ENCODE data around the gene CEP68. TPM values are rescaled to one million over a fixed set of nuclear protein-coding genes. Genes with fewer than 3 reads are reported as not detected.

The CEP68 gene
- total RNA-seq, 1 experiment from 2014 or later: 11.2 TPM

GRCh38 chr2:65030476-65031332 is 25.5 kb upstream of the CEP68 start:
- H3K27me3 ChIP-seq (ENCODE audit: insufficient read depth, low read length): no peaks in the 10 kb centered on the region
- H3K9me3 ChIP-seq (ENCODE audit: control insufficient read depth in 1 of 2, insufficient read depth in 1 of 2, low read depth in 1 of 2, low read length in 2 of 2): no peaks in the 10 kb centered on the region
- ChIA-PET POLR2A (no interaction called here), RAD21 (ENCODE audit: low non-redundant PET in 1 of 2, low total read pairs in 2 of 2, uncharacterized antibody in 2 of 2, unreplicated experiment in 2 of 2) (no interaction called here), CTCF (interaction anchor here (5.2 kb wide), 1 partner anchor 113 kb away, joined by 32 read pairs; no protein-coding TSS in a partner anchor)
- intact Hi-C loops (cut with micrococcal nuclease): no loop called here
- no TSS peak for BruUV-seq (replicated peaks)
- no peak for TF ChIP-seq POLR2AphosphoS5 (IDR thresholded peaks at IDR 0.05; ENCODE audit: low read depth, low read length)
- TF ChIP-seq ZFX (IDR thresholded peaks at IDR 0.05): no peak
- TF ChIP-seq ATF3 (IDR thresholded peaks at IDR 0.05): no peak
- TF ChIP-seq ZBTB33 (IDR thresholded peaks at IDR 0.05; ENCODE audit: extremely low read depth, insufficient replicate concordance, low read length): no peak
- TF ChIP-seq SRF (IDR thresholded peaks at IDR 0.05; ENCODE audit: low read depth): no peak
- no peak for TF ChIP-seq JUND (IDR thresholded peaks at IDR 0.05)
- TF ChIP-seq EZH2 (IDR thresholded peaks at IDR 0.05): no peak
- TF ChIP-seq, protein P1, sequence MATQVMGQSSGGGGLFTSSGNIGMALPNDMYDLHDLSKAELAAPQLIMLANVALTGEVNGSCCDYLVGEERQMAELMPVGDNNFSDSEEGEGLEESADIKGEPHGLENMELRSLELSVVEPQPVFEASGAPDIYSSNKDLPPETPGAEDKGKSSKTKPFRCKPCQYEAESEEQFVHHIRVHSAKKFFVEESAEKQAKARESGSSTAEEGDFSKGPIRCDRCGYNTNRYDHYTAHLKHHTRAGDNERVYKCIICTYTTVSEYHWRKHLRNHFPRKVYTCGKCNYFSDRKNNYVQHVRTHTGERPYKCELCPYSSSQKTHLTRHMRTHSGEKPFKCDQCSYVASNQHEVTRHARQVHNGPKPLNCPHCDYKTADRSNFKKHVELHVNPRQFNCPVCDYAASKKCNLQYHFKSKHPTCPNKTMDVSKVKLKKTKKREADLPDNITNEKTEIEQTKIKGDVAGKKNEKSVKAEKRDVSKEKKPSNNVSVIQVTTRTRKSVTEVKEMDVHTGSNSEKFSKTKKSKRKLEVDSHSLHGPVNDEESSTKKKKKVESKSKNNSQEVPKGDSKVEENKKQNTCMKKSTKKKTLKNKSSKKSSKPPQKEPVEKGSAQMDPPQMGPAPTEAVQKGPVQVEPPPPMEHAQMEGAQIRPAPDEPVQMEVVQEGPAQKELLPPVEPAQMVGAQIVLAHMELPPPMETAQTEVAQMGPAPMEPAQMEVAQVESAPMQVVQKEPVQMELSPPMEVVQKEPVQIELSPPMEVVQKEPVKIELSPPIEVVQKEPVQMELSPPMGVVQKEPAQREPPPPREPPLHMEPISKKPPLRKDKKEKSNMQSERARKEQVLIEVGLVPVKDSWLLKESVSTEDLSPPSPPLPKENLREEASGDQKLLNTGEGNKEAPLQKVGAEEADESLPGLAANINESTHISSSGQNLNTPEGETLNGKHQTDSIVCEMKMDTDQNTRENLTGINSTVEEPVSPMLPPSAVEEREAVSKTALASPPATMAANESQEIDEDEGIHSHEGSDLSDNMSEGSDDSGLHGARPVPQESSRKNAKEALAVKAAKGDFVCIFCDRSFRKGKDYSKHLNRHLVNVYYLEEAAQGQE (IDR thresholded peaks at IDR 0.05; ENCODE audit: low read depth): no peak
- TF ChIP-seq EGR1 (IDR thresholded peaks at IDR 0.05; ENCODE audit: low read depth): no peak
- no peak for TF ChIP-seq MAX (IDR thresholded peaks at IDR 0.05)
- no peak for TF ChIP-seq FOSL1 (IDR thresholded peaks at IDR 0.05; ENCODE audit: low read depth)
- TF ChIP-seq, protein P2, sequence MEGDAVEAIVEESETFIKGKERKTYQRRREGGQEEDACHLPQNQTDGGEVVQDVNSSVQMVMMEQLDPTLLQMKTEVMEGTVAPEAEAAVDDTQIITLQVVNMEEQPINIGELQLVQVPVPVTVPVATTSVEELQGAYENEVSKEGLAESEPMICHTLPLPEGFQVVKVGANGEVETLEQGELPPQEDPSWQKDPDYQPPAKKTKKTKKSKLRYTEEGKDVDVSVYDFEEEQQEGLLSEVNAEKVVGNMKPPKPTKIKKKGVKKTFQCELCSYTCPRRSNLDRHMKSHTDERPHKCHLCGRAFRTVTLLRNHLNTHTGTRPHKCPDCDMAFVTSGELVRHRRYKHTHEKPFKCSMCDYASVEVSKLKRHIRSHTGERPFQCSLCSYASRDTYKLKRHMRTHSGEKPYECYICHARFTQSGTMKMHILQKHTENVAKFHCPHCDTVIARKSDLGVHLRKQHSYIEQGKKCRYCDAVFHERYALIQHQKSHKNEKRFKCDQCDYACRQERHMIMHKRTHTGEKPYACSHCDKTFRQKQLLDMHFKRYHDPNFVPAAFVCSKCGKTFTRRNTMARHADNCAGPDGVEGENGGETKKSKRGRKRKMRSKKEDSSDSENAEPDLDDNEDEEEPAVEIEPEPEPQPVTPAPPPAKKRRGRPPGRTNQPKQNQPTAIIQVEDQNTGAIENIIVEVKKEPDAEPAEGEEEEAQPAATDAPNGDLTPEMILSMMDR (IDR thresholded peaks at IDR 0.05 in 2 of 3, conservative IDR thresholded peaks at IDR 0.05 in 1 of 3; ENCODE audit: borderline replicate concordance in 1 of 3, insufficient read depth in 1 of 3, low read depth in 2 of 3, low read length in 2 of 3): no peak
- no peak for TF ChIP-seq POLR2A (IDR thresholded peaks at IDR 0.05; ENCODE audit: borderline replicate concordance, extremely low read depth, insufficient read depth, insufficient read length)
- TF ChIP-seq ELF1 (IDR thresholded peaks at IDR 0.05; ENCODE audit: borderline replicate concordance, low read depth): no peak
- no peak for TF ChIP-seq CBX3 (IDR thresholded peaks at IDR 0.05; ENCODE audit: low read depth)
- no peak for TF ChIP-seq RAD21 (IDR thresholded peaks at IDR 0.05; ENCODE audit: low read depth)
- TF ChIP-seq YY1 (IDR thresholded peaks at IDR 0.05; ENCODE audit: extremely low read depth, insufficient replicate concordance, low read depth, low read length): no peak
- TF ChIP-seq TCF7L2 (IDR thresholded peaks at IDR 0.05; ENCODE audit: borderline replicate concordance, extremely low read depth, insufficient read depth, insufficient read length): no peak
- TF ChIP-seq CEBPB (IDR thresholded peaks at IDR 0.05; ENCODE audit: low read depth): no peak
- no peak for TF ChIP-seq SP1 (IDR thresholded peaks at IDR 0.05; ENCODE audit: low read depth)
- no peak overlapping the region for H2AFZ ChIP-seq (ENCODE audit: low read depth, low read length, poor library complexity, severe bottlenecking)
- no peaks in the 10 kb centered on the region for H3K4me1 ChIP-seq (ENCODE audit: control insufficient read depth in 1 of 2, insufficient read depth in 2 of 2, low read length in 2 of 2)
- no peak overlapping the region for H3K4me3 ChIP-seq (replicated peaks in 1 of 2; ENCODE audit: low read depth in 1 of 2, low read length in 2 of 2)
- no peak overlapping the region for H3K4me2 ChIP-seq (ENCODE audit: low read length)
- ATAC-seq (no peak), DNase-seq (ENCODE audit: low read depth, low spot score) (no peak)
- H3K79me2 ChIP-seq (ENCODE audit: insufficient read depth, low read length): no peaks in the 10 kb centered on the region
- no peaks in the 10 kb centered on the region for H3K9me2 ChIP-seq (ENCODE audit: insufficient read depth)
- H3K36me3 ChIP-seq (ENCODE audit: control insufficient read depth in 1 of 2, insufficient read depth in 2 of 2, low read length in 2 of 2): no peaks in the 10 kb centered on the region
- no peak overlapping the region for H3K27ac ChIP-seq (ENCODE audit: low read depth, low read length)
- H4K20me1 ChIP-seq (ENCODE audit: insufficient read depth): no peaks in the 10 kb centered on the region
- no peak overlapping the region for H3K9ac ChIP-seq (ENCODE audit: low read length)
